ENCODE measurements around the gene AKR1C2. TPM values are rescaled to one million over a fixed set of nuclear protein-coding genes. Genes with fewer than 3 reads are reported as not detected.
"Not testable (repeated sequence)": the region's sequence is repeated elsewhere in the genome, so short reads cannot be mapped to it uniquely, and the experiment has no call there.

The AKR1C2 gene
- total RNA-seq, 1 donor from 2014 or later, result 87.5 TPM

DNA sequence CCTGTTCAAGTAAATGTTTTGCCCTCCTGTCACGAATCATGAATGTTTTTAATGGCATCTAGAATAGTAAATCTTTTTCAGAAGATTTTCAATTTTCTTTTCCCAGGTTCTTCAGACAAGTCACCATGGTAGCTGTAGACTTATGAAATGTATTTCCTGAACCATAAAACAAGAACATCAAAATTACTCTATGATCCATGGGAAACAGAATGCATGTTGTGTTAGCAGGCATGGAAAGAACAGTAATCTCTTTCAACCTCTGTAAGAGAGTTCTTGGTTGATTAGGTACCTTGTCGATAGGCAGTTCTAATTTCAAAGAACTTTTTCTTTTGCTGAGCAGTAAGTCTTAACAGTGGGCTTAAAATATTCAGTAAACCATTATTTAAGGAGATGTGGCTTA lies 22.9 kb downstream of the AKR1C2 start:
- no peak overlapping the region for H3K27ac Mint-ChIP-seq
- peaks cover 8% of the 10 kb centered on the region for H3K4me1 Mint-ChIP-seq (ENCODE audit: unreplicated experiment)
- no peak for DNase-seq (ENCODE audit: extremely low spot score, unreplicated experiment)
- peaks cover 5% of the 10 kb centered on the region for H3K36me3 Mint-ChIP-seq
- no peaks in the 10 kb centered on the region for H3K27me3 Mint-ChIP-seq
- no peaks in the 10 kb centered on the region for H3K9me3 Mint-ChIP-seq
- TF ChIP-seq, protein P1, sequence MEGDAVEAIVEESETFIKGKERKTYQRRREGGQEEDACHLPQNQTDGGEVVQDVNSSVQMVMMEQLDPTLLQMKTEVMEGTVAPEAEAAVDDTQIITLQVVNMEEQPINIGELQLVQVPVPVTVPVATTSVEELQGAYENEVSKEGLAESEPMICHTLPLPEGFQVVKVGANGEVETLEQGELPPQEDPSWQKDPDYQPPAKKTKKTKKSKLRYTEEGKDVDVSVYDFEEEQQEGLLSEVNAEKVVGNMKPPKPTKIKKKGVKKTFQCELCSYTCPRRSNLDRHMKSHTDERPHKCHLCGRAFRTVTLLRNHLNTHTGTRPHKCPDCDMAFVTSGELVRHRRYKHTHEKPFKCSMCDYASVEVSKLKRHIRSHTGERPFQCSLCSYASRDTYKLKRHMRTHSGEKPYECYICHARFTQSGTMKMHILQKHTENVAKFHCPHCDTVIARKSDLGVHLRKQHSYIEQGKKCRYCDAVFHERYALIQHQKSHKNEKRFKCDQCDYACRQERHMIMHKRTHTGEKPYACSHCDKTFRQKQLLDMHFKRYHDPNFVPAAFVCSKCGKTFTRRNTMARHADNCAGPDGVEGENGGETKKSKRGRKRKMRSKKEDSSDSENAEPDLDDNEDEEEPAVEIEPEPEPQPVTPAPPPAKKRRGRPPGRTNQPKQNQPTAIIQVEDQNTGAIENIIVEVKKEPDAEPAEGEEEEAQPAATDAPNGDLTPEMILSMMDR (conservative IDR thresholded peaks at IDR 0.05), result no peak
- H3K4me3 Mint-ChIP-seq, result no peak overlapping the region

DNA sequence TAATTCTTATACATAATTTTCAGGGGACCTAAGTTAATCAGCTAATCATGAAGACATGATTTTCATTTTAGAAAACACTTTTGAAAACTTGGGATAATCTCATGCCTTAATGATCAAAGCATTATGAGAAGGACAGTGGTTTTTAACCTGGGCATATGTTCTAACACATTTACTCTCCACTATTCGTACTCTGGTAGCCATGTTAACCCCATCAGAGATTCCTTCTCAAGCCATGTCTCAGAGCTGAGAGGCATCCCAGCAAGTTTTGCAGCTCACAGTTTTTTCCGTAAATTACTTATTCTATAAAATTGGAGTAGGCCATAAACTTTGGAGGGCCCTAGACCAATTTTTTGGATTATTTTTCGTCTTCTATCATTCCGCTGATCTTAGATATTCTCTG lies 24.8 kb downstream of the AKR1C2 start:
- H3K27ac Mint-ChIP-seq, result no peak overlapping the region
- H3K4me1 Mint-ChIP-seq (ENCODE audit: unreplicated experiment), result peaks cover 8% of the 10 kb centered on the region

DNA sequence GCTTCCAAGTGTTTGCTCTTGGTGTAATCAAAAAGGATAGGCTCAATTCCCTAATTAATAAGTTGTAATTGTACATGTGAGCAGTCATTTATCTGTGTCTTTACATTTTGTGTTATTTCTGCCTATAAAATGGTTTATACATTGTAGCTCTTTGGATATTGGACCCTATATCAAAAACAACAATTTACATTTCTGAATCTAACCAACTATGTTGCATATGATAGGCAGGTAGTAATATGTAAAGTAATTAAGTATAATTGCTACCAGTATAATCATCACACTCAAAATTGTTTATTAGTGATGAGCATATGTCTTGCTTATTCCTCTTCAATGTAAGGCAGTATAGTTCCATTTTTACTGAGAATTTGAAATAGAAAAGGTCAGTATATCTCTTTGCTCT lies 26.6 kb downstream of the AKR1C2 start:
- DNase-seq (ENCODE audit: extremely low spot score, unreplicated experiment), result no peak
- H3K27ac Mint-ChIP-seq, result no peak overlapping the region
- no peaks in the 10 kb centered on the region for H3K9me3 Mint-ChIP-seq
- peaks cover 6% of the 10 kb centered on the region for H3K4me1 Mint-ChIP-seq (ENCODE audit: unreplicated experiment)
- no peak overlapping the region for H3K4me3 Mint-ChIP-seq
- TF ChIP-seq, protein P1 (conservative IDR thresholded peaks at IDR 0.05), result no peak
- no peaks in the 10 kb centered on the region for H3K27me3 Mint-ChIP-seq
- peaks cover 5% of the 10 kb centered on the region for H3K36me3 Mint-ChIP-seq

More for the DNA sequence above, 24.8 kb downstream of the AKR1C2 start:
- TF ChIP-seq, protein P1 (conservative IDR thresholded peaks at IDR 0.05), result no peak
- H3K27me3 Mint-ChIP-seq, result no peaks in the 10 kb centered on the region
- no peak for DNase-seq (ENCODE audit: extremely low spot score, unreplicated experiment)
- H3K36me3 Mint-ChIP-seq, result peaks cover 5% of the 10 kb centered on the region
- H3K4me3 Mint-ChIP-seq, result no peak overlapping the region
- no peaks in the 10 kb centered on the region for H3K9me3 Mint-ChIP-seq

DNA sequence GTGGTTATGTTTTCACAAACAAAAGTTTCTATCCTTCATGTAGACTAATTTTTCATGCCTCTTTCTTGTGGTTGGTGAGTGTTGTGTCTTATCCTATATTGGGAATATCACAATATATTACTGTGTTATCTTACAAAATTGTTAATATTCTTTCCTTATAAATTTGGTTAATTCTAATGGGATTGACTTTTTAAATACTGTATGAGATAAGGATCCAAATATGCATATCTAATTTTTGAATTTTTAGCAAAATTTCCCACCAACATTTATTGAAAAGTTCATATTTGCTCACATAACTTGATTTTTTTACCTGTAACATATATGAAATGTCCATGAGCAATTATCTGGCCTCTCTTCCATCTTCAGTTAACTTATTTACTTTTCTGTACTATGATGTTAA lies 29.3 kb downstream of the AKR1C2 start:
- not testable (repeated sequence) for H3K9me3 Mint-ChIP-seq; DNase-seq (ENCODE audit: extremely low spot score, unreplicated experiment); H3K36me3 Mint-ChIP-seq; H3K4me3 Mint-ChIP-seq; H3K27ac Mint-ChIP-seq; H3K27me3 Mint-ChIP-seq; H3K4me1 Mint-ChIP-seq (ENCODE audit: unreplicated experiment)

DNA sequence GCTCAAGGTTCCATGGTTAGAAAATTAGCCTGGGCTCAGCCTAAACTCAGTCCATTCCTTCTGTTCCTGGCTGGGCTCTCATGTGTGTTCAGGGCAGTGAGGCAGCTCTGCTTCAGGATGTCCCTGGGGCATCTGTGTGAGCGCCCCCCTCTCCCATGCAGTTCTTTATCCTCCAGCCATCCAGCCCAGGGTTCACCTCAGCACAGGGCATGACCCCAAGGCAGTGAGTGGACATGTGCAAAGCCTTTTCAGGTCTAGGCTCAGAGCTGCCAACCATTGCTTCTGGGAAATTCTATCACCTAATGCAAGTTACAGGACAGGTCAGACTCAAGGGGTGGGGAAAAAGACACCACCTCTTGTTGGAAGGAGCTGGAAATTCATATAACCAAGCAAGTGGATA lies 30.4 kb downstream of the AKR1C2 start:
- H3K27me3 Mint-ChIP-seq; H3K9me3 Mint-ChIP-seq; H3K4me3 Mint-ChIP-seq; DNase-seq (ENCODE audit: extremely low spot score, unreplicated experiment); H3K27ac Mint-ChIP-seq; H3K4me1 Mint-ChIP-seq (ENCODE audit: unreplicated experiment): not testable (repeated sequence)
- H3K36me3 Mint-ChIP-seq, result peaks cover 15% of the 10 kb centered on the region

DNA sequence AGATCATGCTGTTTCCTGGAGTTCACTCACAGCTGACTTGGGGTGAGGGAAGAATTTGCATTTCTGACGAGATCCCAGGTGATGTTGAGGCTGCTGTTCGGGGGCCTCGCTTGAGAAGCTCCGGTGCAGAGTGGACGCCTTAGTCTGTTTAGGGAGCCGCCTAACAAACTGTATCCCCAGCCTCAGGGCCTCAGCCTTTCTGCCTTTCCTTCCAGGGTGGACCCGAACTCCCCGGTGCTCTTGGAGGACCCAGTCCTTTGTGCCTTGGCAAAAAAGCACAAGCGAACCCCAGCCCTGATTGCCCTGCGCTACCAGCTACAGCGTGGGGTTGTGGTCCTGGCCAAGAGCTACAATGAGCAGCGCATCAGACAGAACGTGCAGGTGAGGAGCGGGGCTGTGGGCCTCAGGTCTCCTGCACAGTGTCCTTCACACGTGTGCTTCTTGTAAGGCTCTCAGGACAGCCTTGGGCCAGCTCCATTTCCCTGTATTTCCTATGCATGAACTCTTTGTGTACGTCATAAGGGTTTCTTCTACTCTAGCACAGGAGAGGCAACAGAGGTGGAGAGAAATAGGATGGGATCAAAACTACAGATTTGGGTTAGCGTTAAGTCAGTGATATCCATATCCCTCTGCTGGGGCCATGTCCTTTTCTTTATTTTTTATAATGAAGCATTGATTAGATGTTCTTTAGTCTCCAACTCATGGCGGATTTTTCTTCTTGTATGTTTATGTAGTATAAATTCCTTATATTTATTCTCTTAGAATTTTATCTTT lies 31.1 kb downstream of the AKR1C2 start:
- not testable (repeated sequence) for H3K27me3 Mint-ChIP-seq; H3K4me3 Mint-ChIP-seq; H3K9me3 Mint-ChIP-seq; DNase-seq (ENCODE audit: extremely low spot score, unreplicated experiment); H3K4me1 Mint-ChIP-seq (ENCODE audit: unreplicated experiment); H3K27ac Mint-ChIP-seq
- peaks cover 15% of the 10 kb centered on the region for H3K36me3 Mint-ChIP-seq

DNA sequence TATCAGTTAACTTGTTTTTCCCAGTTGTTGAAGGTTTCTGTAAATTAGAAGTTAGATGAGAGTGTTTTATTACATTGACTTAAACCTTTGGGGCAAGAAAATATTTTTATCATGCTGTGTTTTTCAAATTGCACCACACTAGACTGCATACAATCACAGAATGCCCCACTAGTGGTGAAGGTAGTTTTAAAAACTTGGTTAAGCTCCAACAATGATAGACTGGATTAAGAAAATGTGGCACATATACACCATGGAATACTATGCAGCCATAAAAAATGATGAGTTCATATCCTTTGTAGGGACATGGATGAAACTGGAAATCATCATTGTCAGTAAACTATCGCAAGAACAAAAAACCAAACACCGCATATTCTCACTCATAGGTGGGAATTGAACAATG lies 33.3 kb downstream of the AKR1C2 start:
- not testable (repeated sequence) for H3K4me1 Mint-ChIP-seq (ENCODE audit: unreplicated experiment); H3K27ac Mint-ChIP-seq; H3K27me3 Mint-ChIP-seq; DNase-seq (ENCODE audit: extremely low spot score, unreplicated experiment); H3K9me3 Mint-ChIP-seq; H3K4me3 Mint-ChIP-seq
- peaks cover 10% of the 10 kb centered on the region for H3K36me3 Mint-ChIP-seq

DNA sequence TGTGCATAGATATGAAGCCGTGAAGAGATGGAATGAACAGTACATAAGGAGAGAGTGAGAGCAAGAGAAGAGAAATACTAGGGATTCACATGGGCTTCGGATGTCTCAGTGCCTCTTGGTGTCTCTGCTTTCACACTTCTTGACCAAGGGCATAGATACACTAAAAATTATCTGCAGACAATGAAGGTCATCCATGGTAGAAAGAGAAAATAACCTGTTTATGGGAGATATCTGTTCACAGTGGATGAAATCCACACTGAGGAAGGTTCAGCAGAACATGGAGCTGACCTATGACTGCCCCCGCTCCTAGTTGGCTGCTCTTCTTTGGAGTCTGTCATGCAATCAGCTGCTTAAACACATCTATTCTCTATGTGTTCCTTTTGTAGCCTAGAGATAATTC lies 34.4 kb downstream of the AKR1C2 start:
- H3K4me1 Mint-ChIP-seq (ENCODE audit: unreplicated experiment); H3K4me3 Mint-ChIP-seq; H3K27me3 Mint-ChIP-seq; DNase-seq (ENCODE audit: extremely low spot score, unreplicated experiment); H3K9me3 Mint-ChIP-seq; H3K27ac Mint-ChIP-seq: not testable (repeated sequence)
- H3K36me3 Mint-ChIP-seq, result peaks cover 10% of the 10 kb centered on the region

DNA sequence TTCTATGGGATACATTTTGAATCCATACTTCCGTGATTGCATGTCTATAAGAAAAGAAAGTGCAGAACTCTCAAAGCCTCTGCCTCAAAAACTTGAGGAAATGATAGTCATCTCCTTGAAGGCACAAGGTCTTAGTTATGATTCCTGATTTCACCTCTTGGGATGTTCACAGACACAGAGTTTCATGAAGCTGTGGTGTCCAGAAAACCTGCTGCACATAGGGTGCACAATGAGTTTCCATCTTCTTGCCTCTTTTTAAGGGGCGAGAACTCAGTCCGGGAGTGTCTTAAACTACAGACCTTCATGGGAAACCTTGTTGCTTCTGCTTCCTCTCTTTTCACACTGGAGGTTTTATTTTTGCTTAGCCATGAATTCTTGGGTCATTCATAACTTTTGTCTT lies 36.5 kb downstream of the AKR1C2 start:
- not testable (repeated sequence) for H3K9me3 Mint-ChIP-seq; H3K4me1 Mint-ChIP-seq (ENCODE audit: unreplicated experiment); DNase-seq (ENCODE audit: extremely low spot score, unreplicated experiment); H3K4me3 Mint-ChIP-seq; H3K27me3 Mint-ChIP-seq; H3K27ac Mint-ChIP-seq
- peaks cover 10% of the 10 kb centered on the region for H3K36me3 Mint-ChIP-seq

DNA sequence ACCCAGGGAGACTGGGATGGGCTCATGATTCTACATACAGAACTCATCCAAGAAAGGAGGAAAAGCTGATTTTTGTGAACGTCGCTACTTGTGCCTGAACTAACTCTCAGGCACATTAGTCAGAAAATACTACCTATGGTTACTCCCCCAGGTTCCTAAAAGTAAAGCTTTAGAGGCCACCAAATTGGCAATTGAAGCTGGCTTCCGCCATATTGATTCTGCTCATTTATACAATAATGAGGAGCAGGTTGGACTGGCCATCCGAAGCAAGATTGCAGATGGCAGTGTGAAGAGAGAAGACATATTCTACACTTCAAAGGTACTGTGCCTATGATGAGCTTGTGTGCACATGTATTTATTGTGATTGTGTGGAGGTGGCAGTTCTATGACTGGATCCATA lies 37.9 kb downstream of the AKR1C2 start:
- not testable (repeated sequence) for H3K9me3 Mint-ChIP-seq

DNA sequence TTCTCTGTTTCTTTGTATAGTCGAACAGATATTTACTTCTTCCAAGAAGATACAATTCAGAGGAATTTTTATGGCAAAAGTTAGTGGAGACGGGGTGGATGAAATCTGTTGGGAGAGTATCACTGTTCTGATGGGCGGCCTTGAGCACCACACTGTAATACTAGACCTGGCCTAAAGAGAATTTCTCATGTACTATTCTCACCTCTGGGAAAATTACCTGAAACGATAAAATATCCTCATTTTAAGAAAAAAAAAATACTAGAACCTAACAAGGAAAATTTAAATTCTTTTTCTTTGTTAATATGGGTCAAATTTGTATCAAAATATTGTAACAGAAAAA lies 39.9 kb downstream of the AKR1C2 start:
- H3K27ac Mint-ChIP-seq; H3K27me3 Mint-ChIP-seq; H3K9me3 Mint-ChIP-seq; DNase-seq (ENCODE audit: extremely low spot score, unreplicated experiment); H3K36me3 Mint-ChIP-seq; H3K4me3 Mint-ChIP-seq; H3K4me1 Mint-ChIP-seq (ENCODE audit: unreplicated experiment): not testable (repeated sequence)

More for the DNA sequence above, 37.9 kb downstream of the AKR1C2 start:
- not testable (repeated sequence) for DNase-seq (ENCODE audit: extremely low spot score, unreplicated experiment); H3K4me1 Mint-ChIP-seq (ENCODE audit: unreplicated experiment); H3K27ac Mint-ChIP-seq; H3K4me3 Mint-ChIP-seq; H3K27me3 Mint-ChIP-seq
- peaks cover 10% of the 10 kb centered on the region for H3K36me3 Mint-ChIP-seq

All from type B pancreatic cell (in vitro differentiated cells).